Dermis blood vessel endothelial cell (primary cell): Measurements from ENCODE around the gene DYNC1LI1. TPM values are rescaled to one million over a fixed set of nuclear protein-coding genes. Genes with fewer than 3 reads are reported as not detected.
"Not testable (repeated sequence)": the region's sequence is repeated elsewhere in the genome, so short reads cannot be mapped to it uniquely, and the experiment has no call there.

Source experiments
- DNase-seq: peaks from one replicate; pipeline ENCODE4 v3.0.0; 2010
- total RNA-seq: library from RNA; depleted of rRNA; stranded (reverse); fragments of >200 nt; gene quantifications from 2 replicates; pipeline ENCODE4 v1.2.3, GENCODE V29; 2014

DYNC1LI1 gene
- total RNA-seq, 1 donor from 2014 or later = 49.0 TPM

- no peak for DNase-seq
Measured at GRCh38 chr3:32525720-32526119, 44.9 kb downstream of the DYNC1LI1 start.

GRCh38 chr3:32522682-32523081 lies 48.0 kb downstream of the DYNC1LI1 start:
- no peak for DNase-seq

- not testable (repeated sequence) for DNase-seq
Measured at GRCh38 chr3:32518921-32519320, 51.7 kb downstream of the DYNC1LI1 start.

- DNase-seq = not testable (repeated sequence)
Measured at GRCh38 chr3:32516751-32517150, 53.9 kb downstream of the DYNC1LI1 start.

- DNase-seq = no peak
Measured at GRCh38 chr3:32511005-32511404, 59.7 kb downstream of the DYNC1LI1 start.

- DNase-seq = peak; percentile 80
Measured at GRCh38 chr3:32510075-32510724, 60.5 kb downstream of the DYNC1LI1 start.

GRCh38 chr3:32508711-32509110 lies 61.9 kb downstream of the DYNC1LI1 start:
- no peak for DNase-seq

GRCh38 chr3:32506466-32506865 lies 64.2 kb downstream of the DYNC1LI1 start:
- peak; percentile 63 for DNase-seq

- no peak for DNase-seq
Measured at GRCh38 chr3:32502946-32503286, 67.7 kb downstream of the DYNC1LI1 start.

GRCh38 chr3:32502118-32502945 lies 68.3 kb downstream of the DYNC1LI1 start, which contains the start of gene CMTM6:
CMTM6 (minus strand) TSS chr3:32502852; CDS start chr3:32502745, 107 bp downstream.
- peak; percentile 76 for DNase-seq

GRCh38 chr3:32501783-32502117 lies 68.9 kb downstream of the DYNC1LI1 start:
- DNase-seq = no peak

GRCh38 chr3:32500880-32501782 lies 69.5 kb downstream of the DYNC1LI1 start:
- no peak for DNase-seq

- DNase-seq = no peak
Measured at GRCh38 chr3:32500231-32500630, 70.4 kb downstream of the DYNC1LI1 start.

- no peak for DNase-seq
Measured at GRCh38 chr3:32499585-32499984, 71.1 kb downstream of the DYNC1LI1 start.

- no peak for DNase-seq
Measured at GRCh38 chr3:32498992-32499391, 71.7 kb downstream of the DYNC1LI1 start.

- no peak for DNase-seq
Measured at GRCh38 chr3:32498252-32498651, 72.4 kb downstream of the DYNC1LI1 start.

GRCh38 chr3:32495609-32496008 lies 75.0 kb downstream of the DYNC1LI1 start:
- peak; percentile 36 for DNase-seq

GRCh38 chr3:32495085-32495484 lies 75.6 kb downstream of the DYNC1LI1 start:
- DNase-seq = no peak

- peak; percentile 55 for DNase-seq
Measured at GRCh38 chr3:32493437-32494414, 76.9 kb downstream of the DYNC1LI1 start.

GRCh38 chr3:32492684-32493436 lies 77.8 kb downstream of the DYNC1LI1 start:
- no peak for DNase-seq

- no peak for DNase-seq
Measured at GRCh38 chr3:32488474-32489008, 82.1 kb downstream of the DYNC1LI1 start.
